ENCODE measurements around the gene PDGFD. TPM values are rescaled to one million over a fixed set of nuclear protein-coding genes. Genes with fewer than 3 reads are reported as not detected.

Gene PDGFD
- polyA plus RNA-seq, 1 donor from 2014 or later = 1.0 TPM

DNA sequence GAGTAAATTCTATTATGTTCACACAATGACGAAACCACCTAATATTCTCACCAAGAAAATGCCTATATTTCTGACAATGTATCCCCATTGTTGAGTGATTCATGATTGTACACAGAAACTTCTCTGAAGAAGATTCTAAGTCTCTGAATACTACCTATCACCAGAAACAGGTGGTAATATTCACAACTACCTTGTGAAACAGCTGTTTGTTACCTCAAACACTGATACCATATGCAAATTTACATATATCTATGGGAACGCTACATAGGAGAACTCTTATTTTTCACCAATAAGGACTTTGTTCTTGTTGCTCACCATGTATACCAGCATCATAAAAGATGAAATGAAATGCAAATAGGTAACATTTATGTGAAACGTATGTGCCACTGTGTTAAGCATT, 59.3 kb downstream of the PDGFD start:
- no peaks in the 10 kb centered on the region for H3F3A ChIP-seq (ENCODE audit: insufficient read depth, low read length, poor library complexity, severe bottlenecking)
- H3K9me3 ChIP-seq (ENCODE audit: low read length) = no peaks in the 10 kb centered on the region
- H3K27me3 ChIP-seq (ENCODE audit: insufficient read depth, low read depth, low read length) = no peaks in the 10 kb centered on the region
- no peak overlapping the region for H3K27ac ChIP-seq (ENCODE audit: low read length)
- no peaks in the 10 kb centered on the region for H3K9me2 ChIP-seq (ENCODE audit: insufficient read depth, low read length)
- no peaks in the 10 kb centered on the region for H3K79me2 ChIP-seq (replicated peaks; ENCODE audit: insufficient read depth, low read length)
- no peaks in the 10 kb centered on the region for H4K20me1 ChIP-seq (ENCODE audit: insufficient read depth)
- TF ChIP-seq TAF1 (IDR thresholded peaks at IDR 0.05; ENCODE audit: low read depth) (no peak), EZH2 (IDR thresholded peaks at IDR 0.05; ENCODE audit: borderline replicate concordance, insufficient read depth, low read length, poor library complexity, severe bottlenecking) (no peak), RAD21 (conservative IDR thresholded peaks at IDR 0.05) (no peak), MXI1 (conservative IDR thresholded peaks at IDR 0.05; ENCODE audit: poor library complexity, severe bottlenecking) (no peak), POLR2AphosphoS5 (IDR thresholded peaks at IDR 0.05) (no peak), SMC3 (conservative IDR thresholded peaks at IDR 0.05; ENCODE audit: poor library complexity) (no peak), EP300 (conservative IDR thresholded peaks at IDR 0.05; ENCODE audit: poor library complexity, severe bottlenecking) (no peak)
- TF ChIP-seq, protein P1, sequence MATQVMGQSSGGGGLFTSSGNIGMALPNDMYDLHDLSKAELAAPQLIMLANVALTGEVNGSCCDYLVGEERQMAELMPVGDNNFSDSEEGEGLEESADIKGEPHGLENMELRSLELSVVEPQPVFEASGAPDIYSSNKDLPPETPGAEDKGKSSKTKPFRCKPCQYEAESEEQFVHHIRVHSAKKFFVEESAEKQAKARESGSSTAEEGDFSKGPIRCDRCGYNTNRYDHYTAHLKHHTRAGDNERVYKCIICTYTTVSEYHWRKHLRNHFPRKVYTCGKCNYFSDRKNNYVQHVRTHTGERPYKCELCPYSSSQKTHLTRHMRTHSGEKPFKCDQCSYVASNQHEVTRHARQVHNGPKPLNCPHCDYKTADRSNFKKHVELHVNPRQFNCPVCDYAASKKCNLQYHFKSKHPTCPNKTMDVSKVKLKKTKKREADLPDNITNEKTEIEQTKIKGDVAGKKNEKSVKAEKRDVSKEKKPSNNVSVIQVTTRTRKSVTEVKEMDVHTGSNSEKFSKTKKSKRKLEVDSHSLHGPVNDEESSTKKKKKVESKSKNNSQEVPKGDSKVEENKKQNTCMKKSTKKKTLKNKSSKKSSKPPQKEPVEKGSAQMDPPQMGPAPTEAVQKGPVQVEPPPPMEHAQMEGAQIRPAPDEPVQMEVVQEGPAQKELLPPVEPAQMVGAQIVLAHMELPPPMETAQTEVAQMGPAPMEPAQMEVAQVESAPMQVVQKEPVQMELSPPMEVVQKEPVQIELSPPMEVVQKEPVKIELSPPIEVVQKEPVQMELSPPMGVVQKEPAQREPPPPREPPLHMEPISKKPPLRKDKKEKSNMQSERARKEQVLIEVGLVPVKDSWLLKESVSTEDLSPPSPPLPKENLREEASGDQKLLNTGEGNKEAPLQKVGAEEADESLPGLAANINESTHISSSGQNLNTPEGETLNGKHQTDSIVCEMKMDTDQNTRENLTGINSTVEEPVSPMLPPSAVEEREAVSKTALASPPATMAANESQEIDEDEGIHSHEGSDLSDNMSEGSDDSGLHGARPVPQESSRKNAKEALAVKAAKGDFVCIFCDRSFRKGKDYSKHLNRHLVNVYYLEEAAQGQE (IDR thresholded peaks at IDR 0.05; ENCODE audit: borderline replicate concordance) = no peak
- TF ChIP-seq, protein P2, sequence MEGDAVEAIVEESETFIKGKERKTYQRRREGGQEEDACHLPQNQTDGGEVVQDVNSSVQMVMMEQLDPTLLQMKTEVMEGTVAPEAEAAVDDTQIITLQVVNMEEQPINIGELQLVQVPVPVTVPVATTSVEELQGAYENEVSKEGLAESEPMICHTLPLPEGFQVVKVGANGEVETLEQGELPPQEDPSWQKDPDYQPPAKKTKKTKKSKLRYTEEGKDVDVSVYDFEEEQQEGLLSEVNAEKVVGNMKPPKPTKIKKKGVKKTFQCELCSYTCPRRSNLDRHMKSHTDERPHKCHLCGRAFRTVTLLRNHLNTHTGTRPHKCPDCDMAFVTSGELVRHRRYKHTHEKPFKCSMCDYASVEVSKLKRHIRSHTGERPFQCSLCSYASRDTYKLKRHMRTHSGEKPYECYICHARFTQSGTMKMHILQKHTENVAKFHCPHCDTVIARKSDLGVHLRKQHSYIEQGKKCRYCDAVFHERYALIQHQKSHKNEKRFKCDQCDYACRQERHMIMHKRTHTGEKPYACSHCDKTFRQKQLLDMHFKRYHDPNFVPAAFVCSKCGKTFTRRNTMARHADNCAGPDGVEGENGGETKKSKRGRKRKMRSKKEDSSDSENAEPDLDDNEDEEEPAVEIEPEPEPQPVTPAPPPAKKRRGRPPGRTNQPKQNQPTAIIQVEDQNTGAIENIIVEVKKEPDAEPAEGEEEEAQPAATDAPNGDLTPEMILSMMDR (IDR thresholded peaks at IDR 0.05; ENCODE audit: poor library complexity, severe bottlenecking) = no peak
- no peak overlapping the region for H3K9ac ChIP-seq (ENCODE audit: low read length)
- no peak overlapping the region for H2AFZ ChIP-seq (ENCODE audit: low read depth, low read length)
- H3K4me3 ChIP-seq (ENCODE audit: low read length) = no peak overlapping the region
- no peaks in the 10 kb centered on the region for H3K36me3 ChIP-seq (ENCODE audit: insufficient read depth, low read length)
- H3K4me2 ChIP-seq (ENCODE audit: low read length) = no peak overlapping the region

DNA sequence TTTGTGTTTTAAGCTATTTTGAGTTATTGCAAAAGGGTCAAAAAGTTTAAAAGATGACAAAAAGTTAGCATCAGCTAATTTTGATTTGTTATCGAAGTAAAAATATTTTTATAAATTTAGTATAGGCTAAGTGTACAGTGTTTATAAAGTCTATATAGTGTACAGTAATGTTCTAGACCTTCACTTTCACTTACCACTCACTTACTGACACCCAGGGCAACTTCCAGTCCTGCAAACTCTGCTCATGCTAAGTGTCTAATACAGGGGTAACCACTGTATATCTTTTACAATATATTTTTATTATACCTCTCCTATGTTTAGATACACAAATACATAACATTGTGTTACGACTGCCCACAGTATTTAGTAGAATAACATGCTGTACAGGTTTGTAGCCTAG, 59.7 kb downstream of the PDGFD start:
- Histone ChIP-seq H3K9me2 (ENCODE audit: insufficient read depth, low read length) (no peaks in the 10 kb centered on the region), H3K4me2 (ENCODE audit: low read length) (no peak overlapping the region), H3K36me3 (ENCODE audit: insufficient read depth, low read length) (no peaks in the 10 kb centered on the region), H3F3A (ENCODE audit: insufficient read depth, low read length, poor library complexity, severe bottlenecking) (no peaks in the 10 kb centered on the region), H3K27me3 (ENCODE audit: insufficient read depth, low read depth, low read length) (no peaks in the 10 kb centered on the region), H3K79me2 (replicated peaks; ENCODE audit: insufficient read depth, low read length) (no peaks in the 10 kb centered on the region), H4K20me1 (ENCODE audit: insufficient read depth) (no peaks in the 10 kb centered on the region), H3K4me3 (ENCODE audit: low read length) (no peak overlapping the region), H3K27ac (ENCODE audit: low read length) (no peak overlapping the region), H2AFZ (ENCODE audit: low read depth, low read length) (no peak overlapping the region), H3K9me3 (ENCODE audit: low read length) (no peaks in the 10 kb centered on the region), H3K9ac (ENCODE audit: low read length) (no peak overlapping the region)
- TF ChIP-seq SMC3 (conservative IDR thresholded peaks at IDR 0.05; ENCODE audit: poor library complexity) (no peak), POLR2AphosphoS5 (IDR thresholded peaks at IDR 0.05) (no peak), MXI1 (conservative IDR thresholded peaks at IDR 0.05; ENCODE audit: poor library complexity, severe bottlenecking) (no peak), TAF1 (IDR thresholded peaks at IDR 0.05; ENCODE audit: low read depth) (no peak), RAD21 (conservative IDR thresholded peaks at IDR 0.05) (no peak), EP300 (conservative IDR thresholded peaks at IDR 0.05; ENCODE audit: poor library complexity, severe bottlenecking) (no peak)
- TF ChIP-seq, protein P2 (IDR thresholded peaks at IDR 0.05; ENCODE audit: poor library complexity, severe bottlenecking) = no peak
- TF ChIP-seq, protein P1 (IDR thresholded peaks at IDR 0.05; ENCODE audit: borderline replicate concordance) = no peak

Data from neural cell (in vitro differentiated cells).